COLO668 (cell line): Measurements from ENCODE around the gene PRRC1.

Source experiments
- DNase-seq: peaks from one replicate; lab custom pipeline; 2025; ENCODE audit not compliant: unreplicated experiment; lab: John Stamatoyannopoulos, UW

The PRRC1 gene

GRCh38 chr5:127602896-127603844, 85.7 kb downstream of the PRRC1 start:
- DNase-seq = no peak
